GM19351 (cell line): ENCODE data around the gene SORCS2.

Experiments
- ATAC-seq: cut with Tn5 transposase; IDR thresholded peaks from one replicate; pipeline ENCODE4 v1.9.1; 2021; ENCODE audit warnings: mild to moderate bottlenecking, moderate library complexity; ENCODE audit not compliant: unreplicated experiment

The SORCS2 gene

GRCh38 chr4:7399440-7400234, 207.3 kb downstream of the SORCS2 start:
- ATAC-seq, result no peak

- no peak for ATAC-seq
Measured at GRCh38 chr4:7400671-7401298, 208.4 kb downstream of the SORCS2 start.

- ATAC-seq, result no peak
Measured at GRCh38 chr4:7402526-7402925, 210.2 kb downstream of the SORCS2 start.

- ATAC-seq, result no peak
Measured at GRCh38 chr4:7403001-7403400, 210.7 kb downstream of the SORCS2 start.

GRCh38 chr4:7408166-7408565, 215.8 kb downstream of the SORCS2 start:
- no peak for ATAC-seq

GRCh38 chr4:7410446-7410845, 218.1 kb downstream of the SORCS2 start:
- no peak for ATAC-seq

GRCh38 chr4:7411491-7411890, 219.2 kb downstream of the SORCS2 start:
- ATAC-seq, result no peak

GRCh38 chr4:7411896-7412553, 219.7 kb downstream of the SORCS2 start:
- no peak for ATAC-seq

- ATAC-seq, result no peak
Measured at GRCh38 chr4:7412554-7412912, 220.2 kb downstream of the SORCS2 start.

- ATAC-seq, result no peak
Measured at GRCh38 chr4:7414046-7414445, 221.7 kb downstream of the SORCS2 start.

- no peak for ATAC-seq
Measured at GRCh38 chr4:7414736-7415510, 222.6 kb downstream of the SORCS2 start.

- no peak for ATAC-seq
Measured at GRCh38 chr4:7415927-7416686, 223.8 kb downstream of the SORCS2 start.

GRCh38 chr4:7416745-7417432, 224.6 kb downstream of the SORCS2 start:
- ATAC-seq, result no peak

GRCh38 chr4:7417639-7418038, 225.3 kb downstream of the SORCS2 start:
- no peak for ATAC-seq

- no peak for ATAC-seq
Measured at GRCh38 chr4:7418131-7418943, 226.0 kb downstream of the SORCS2 start.

- ATAC-seq, result no peak
Measured at GRCh38 chr4:7419961-7420660, 227.8 kb downstream of the SORCS2 start.

- no peak for ATAC-seq
Measured at GRCh38 chr4:7420661-7421040, 228.3 kb downstream of the SORCS2 start.

GRCh38 chr4:7421356-7422150, 229.2 kb downstream of the SORCS2 start:
- ATAC-seq, result no peak
